LoVo (cell line): ENCODE measurements around the gene SLC9A6.
"Not testable (repeated sequence)": the region's sequence is repeated elsewhere in the genome, so short reads cannot be mapped to it uniquely, and the experiment has no call there.

Experiments used
- DNase-seq: peaks from one replicate; pipeline ENCODE4 v3.0.0-alpha.2; 2016; ENCODE audit warnings: low spot score

The SLC9A6 gene

GRCh38 chrX:136063340-136064079 is 78.3 kb downstream of the SLC9A6 start:
- no peak for DNase-seq

DNA sequence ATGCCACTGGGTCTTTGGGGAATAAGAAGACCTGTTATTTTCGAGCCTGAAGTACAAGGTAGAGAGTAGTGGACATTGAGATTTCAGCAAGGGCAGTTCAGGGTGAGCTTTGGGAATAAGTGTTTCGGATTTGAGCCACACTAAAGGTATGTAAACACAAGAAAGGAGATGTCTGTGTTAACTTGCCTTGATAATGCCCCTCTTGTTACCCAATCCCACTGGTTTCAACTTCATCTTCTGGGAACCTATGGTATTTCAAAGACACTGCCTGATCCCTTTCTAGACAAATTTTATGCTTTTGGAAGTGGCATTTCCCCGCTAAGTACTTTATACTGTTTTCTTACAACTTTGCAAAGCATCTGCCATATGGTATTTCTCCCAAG is 79.4 kb downstream of the SLC9A6 start:
- DNase-seq = no peak

DNA sequence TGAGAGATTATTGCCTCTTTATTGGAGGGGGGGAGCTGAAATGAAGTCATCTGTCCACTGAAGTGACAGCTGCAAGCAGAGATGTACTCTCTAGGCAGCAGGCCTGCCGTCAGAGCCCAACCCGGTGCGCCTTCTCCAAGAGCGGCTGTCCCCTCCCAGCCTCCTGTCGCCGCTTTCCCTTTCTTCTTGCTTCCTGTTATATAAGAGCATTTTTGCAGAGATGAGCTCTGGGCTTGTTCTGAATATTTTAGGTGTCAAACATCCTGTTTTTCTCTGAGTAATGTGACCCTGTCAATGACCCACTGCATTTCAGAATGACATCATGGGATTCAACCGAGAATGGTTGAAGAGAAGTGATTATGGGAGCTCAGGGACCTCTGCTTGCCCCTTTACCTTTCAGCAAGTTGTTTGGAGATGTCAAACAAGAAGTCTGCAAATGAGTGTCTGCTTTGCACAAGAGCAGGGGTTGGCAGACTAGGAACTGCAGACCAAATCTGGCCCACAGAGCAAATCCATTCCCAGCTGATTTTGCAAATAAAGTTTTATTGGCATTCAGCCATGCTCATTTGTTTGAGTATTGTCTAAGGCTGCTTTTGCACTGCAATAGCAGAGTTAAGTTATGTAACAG is 79.9 kb downstream of the SLC9A6 start:
- DNase-seq = no peak

- no peak for DNase-seq
Measured at GRCh38 chrX:136067097-136067496, 81.9 kb downstream of the SLC9A6 start.

GRCh38 chrX:136067966-136068365 is 82.7 kb downstream of the SLC9A6 start:
- DNase-seq = no peak

DNA sequence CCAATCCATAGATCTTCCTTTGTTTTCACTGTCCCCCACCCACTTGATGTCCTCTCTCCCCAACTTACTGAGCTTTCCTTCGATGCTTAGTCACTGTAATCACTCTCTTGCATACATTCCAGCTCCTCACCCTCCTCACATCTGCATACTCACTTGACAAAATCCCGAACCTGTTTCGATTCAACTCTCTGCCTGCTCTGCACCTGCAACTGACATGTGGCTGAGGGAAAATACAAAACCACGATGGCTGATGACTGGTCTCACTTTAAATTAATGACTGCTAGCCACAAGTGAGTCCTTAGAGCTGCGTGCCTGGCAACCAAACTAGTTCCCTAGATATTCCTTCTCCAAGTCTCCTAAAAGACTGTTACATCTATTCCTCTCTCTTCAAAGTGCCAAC is 91.7 kb downstream of the SLC9A6 start:
- DNase-seq = no peak

DNA sequence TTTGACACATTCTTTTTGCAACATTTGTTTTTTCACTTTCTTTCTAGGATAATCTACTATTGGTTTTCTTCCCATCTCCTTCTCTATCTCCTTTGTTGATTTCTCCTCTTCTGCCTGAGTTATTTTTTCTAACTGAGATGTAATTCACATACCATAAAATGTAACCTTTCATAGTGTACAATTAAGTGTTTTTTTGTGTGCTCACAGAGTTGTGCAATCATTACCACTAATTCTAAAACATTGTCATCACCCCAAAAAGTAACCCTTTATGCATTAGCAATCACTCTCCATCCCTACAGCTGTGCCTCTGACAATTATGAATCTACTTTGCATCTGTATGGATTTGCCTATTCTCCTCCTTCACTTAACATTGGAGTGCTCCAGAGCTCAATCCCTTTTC is 95.5 kb downstream of the SLC9A6 start:
- DNase-seq = no peak

DNA sequence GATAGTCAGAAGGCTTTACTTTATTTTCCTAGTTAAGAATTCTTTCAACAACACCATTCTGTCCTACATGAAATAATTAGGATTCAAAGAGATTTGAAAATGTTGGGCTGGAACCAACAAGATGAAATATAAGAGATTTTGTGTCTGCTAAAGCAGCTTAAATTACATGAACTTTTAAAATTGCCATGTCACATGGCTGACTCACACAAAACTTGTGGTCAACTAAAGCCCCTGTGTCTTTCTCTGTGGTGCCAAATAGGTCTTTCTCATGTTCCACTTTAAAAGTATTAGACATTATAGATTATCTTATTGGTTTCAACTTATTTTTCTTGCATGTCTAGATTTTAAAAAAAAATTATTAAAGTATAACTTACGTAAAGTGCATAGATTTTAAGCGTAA is 101.3 kb downstream of the SLC9A6 start:
- DNase-seq = no peak

- not testable (repeated sequence) for DNase-seq
Measured at GRCh38 chrX:136091898-136092297, 106.7 kb downstream of the SLC9A6 start.

DNA sequence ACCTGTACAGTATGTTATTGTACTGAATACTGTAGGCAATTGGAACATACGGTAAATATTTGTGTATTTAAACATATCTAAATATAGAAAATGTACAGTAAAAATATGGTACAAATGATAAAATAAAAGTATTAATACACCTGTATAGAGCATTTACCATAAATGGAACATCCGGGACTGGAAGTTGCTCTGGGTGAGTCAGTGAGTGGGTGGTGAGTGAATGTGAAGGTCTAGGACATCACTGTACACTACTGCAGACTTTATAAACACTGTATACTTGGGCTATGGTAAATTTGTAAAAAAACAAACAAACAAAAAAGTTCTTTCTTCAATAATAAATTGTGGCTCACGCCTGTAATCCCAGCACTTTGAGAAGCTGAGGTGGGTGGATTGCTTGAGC is 109.7 kb downstream of the SLC9A6 start:
- no peak for DNase-seq
